ENCODE data around the gene IQCK. TPM values are rescaled to one million over a fixed set of nuclear protein-coding genes. Genes with fewer than 3 reads are reported as not detected.

The IQCK gene
- polyA plus RNA-seq, 2 of the 4 experiments (the other 2 are of a cell fraction), result 10.3 to 15.6 TPM

DNA sequence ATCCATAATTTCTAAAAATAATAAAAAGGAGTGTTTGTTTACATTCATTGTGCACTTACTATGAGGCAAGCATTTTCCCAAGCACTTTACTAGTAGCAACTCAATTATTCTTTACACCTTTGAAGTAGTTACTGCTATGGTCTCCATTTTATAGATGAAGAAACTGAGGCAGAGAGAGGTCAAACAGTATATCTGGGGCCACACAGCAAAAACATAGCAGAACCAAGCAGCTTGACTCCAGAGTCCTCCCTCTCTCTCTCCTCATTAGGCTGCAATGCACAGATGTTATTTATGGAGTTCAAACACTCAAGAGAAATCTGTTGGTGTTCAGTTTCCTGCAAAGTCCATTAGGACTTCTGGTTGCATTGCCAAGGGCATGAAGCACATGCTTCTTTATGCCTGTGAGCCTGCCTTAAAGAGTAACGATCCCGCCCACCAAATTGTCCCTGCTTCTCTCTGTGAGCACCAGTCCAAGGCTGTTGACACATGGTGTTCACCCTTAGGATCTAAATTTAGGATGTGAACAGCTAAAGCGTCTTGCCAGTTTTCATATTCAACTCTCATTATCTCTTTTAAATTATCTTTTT lies 122.5 kb downstream of the IQCK start:
- no peak for DNase-seq (ENCODE audit: low read depth in 1 of 2, low spot score in 1 of 2)
- ATAC-seq, result no peak
- no peaks in the 10 kb centered on the region for H3K9me3 ChIP-seq
- H3K4me3 ChIP-seq, result no peak overlapping the region
- TF ChIP-seq, protein P1, sequence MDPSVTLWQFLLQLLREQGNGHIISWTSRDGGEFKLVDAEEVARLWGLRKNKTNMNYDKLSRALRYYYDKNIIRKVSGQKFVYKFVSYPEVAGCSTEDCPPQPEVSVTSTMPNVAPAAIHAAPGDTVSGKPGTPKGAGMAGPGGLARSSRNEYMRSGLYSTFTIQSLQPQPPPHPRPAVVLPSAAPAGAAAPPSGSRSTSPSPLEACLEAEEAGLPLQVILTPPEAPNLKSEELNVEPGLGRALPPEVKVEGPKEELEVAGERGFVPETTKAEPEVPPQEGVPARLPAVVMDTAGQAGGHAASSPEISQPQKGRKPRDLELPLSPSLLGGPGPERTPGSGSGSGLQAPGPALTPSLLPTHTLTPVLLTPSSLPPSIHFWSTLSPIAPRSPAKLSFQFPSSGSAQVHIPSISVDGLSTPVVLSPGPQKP (IDR thresholded peaks at IDR 0.05; ENCODE audit: low read depth, low read length), result no peak
- no peak for TF ChIP-seq FOXS1 (CRISPR knock-in tag; IDR thresholded peaks at IDR 0.05)
- TF ChIP-seq, protein P2, sequence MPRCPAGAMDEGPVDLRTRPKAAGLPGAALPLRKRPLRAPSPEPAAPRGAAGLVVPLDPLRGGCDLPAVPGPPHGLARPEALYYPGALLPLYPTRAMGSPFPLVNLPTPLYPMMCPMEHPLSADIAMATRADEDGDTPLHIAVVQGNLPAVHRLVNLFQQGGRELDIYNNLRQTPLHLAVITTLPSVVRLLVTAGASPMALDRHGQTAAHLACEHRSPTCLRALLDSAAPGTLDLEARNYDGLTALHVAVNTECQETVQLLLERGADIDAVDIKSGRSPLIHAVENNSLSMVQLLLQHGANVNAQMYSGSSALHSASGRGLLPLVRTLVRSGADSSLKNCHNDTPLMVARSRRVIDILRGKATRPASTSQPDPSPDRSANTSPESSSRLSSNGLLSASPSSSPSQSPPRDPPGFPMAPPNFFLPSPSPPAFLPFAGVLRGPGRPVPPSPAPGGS (IDR thresholded peaks at IDR 0.05), result no peak
- no peak for TF ChIP-seq NR3C1 (IDR thresholded peaks at IDR 0.05)
- TF ChIP-seq, protein P3, sequence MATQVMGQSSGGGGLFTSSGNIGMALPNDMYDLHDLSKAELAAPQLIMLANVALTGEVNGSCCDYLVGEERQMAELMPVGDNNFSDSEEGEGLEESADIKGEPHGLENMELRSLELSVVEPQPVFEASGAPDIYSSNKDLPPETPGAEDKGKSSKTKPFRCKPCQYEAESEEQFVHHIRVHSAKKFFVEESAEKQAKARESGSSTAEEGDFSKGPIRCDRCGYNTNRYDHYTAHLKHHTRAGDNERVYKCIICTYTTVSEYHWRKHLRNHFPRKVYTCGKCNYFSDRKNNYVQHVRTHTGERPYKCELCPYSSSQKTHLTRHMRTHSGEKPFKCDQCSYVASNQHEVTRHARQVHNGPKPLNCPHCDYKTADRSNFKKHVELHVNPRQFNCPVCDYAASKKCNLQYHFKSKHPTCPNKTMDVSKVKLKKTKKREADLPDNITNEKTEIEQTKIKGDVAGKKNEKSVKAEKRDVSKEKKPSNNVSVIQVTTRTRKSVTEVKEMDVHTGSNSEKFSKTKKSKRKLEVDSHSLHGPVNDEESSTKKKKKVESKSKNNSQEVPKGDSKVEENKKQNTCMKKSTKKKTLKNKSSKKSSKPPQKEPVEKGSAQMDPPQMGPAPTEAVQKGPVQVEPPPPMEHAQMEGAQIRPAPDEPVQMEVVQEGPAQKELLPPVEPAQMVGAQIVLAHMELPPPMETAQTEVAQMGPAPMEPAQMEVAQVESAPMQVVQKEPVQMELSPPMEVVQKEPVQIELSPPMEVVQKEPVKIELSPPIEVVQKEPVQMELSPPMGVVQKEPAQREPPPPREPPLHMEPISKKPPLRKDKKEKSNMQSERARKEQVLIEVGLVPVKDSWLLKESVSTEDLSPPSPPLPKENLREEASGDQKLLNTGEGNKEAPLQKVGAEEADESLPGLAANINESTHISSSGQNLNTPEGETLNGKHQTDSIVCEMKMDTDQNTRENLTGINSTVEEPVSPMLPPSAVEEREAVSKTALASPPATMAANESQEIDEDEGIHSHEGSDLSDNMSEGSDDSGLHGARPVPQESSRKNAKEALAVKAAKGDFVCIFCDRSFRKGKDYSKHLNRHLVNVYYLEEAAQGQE (IDR thresholded peaks at IDR 0.05), result no peak
- no peak for TF ChIP-seq CHD2 (IDR thresholded peaks at IDR 0.05; ENCODE audit: low read length, partially characterized antibody)
- TF ChIP-seq CEBPB (IDR thresholded peaks at IDR 0.05), result no peak
- TF ChIP-seq EP300 (IDR thresholded peaks at IDR 0.05), result no peak
- TF ChIP-seq SREBF2 (IDR thresholded peaks at IDR 0.05), result no peak
- TF ChIP-seq FOSB (CRISPR knock-in tag; IDR thresholded peaks at IDR 0.05), result no peak
- no peak for TF ChIP-seq KDM1A (IDR thresholded peaks at IDR 0.05; ENCODE audit: low read depth)
- TF ChIP-seq MAZ (IDR thresholded peaks at IDR 0.05; ENCODE audit: borderline replicate concordance, low read depth, low read length), result no peak
- TF ChIP-seq ZFP36 (IDR thresholded peaks at IDR 0.05; ENCODE audit: borderline replicate concordance, partially characterized antibody), result no peak
- TF ChIP-seq, protein P4, sequence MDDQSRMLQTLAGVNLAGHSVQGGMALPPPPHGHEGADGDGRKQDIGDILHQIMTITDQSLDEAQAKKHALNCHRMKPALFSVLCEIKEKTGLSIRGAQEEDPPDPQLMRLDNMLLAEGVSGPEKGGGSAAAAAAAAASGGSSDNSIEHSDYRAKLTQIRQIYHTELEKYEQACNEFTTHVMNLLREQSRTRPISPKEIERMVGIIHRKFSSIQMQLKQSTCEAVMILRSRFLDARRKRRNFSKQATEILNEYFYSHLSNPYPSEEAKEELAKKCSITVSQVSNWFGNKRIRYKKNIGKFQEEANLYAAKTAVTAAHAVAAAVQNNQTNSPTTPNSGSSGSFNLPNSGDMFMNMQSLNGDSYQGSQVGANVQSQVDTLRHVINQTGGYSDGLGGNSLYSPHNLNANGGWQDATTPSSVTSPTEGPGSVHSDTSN (IDR thresholded peaks at IDR 0.05), result no peak
- TF ChIP-seq HDAC2 (IDR thresholded peaks at IDR 0.05), result no peak
- TF ChIP-seq, protein P5, sequence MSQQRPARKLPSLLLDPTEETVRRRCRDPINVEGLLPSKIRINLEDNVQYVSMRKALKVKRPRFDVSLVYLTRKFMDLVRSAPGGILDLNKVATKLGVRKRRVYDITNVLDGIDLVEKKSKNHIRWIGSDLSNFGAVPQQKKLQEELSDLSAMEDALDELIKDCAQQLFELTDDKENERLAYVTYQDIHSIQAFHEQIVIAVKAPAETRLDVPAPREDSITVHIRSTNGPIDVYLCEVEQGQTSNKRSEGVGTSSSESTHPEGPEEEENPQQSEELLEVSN (IDR thresholded peaks at IDR 0.05; ENCODE audit: borderline replicate concordance, low read depth), result no peak
- TF ChIP-seq HOXB5 (CRISPR knock-in tag; IDR thresholded peaks at IDR 0.05), result no peak
- no peak for TF ChIP-seq ZNF302 (CRISPR knock-in tag; IDR thresholded peaks at IDR 0.05)
- TF ChIP-seq, protein P6, sequence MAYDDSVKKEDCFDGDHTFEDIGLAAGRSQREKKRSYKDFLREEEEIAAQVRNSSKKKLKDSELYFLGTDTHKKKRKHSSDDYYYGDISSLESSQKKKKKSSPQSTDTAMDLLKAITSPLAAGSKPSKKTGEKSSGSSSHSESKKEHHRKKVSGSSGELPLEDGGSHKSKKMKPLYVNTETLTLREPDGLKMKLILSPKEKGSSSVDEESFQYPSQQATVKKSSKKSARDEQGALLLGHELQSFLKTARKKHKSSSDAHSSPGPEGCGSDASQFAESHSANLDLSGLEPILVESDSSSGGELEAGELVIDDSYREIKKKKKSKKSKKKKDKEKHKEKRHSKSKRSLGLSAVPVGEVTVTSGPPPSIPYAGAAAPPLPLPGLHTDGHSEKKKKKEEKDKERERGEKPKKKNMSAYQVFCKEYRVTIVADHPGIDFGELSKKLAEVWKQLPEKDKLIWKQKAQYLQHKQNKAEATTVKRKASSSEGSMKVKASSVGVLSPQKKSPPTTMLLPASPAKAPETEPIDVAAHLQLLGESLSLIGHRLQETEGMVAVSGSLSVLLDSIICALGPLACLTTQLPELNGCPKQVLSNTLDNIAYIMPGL (CRISPR knock-in tag; IDR thresholded peaks at IDR 0.05; ENCODE audit: borderline replicate concordance), result no peak
- no peak overlapping the region for H3K4me2 ChIP-seq
- ChIA-PET POLR2A (no interaction called here), CTCF (interaction anchor here (1.8 kb wide), 1 partner anchor 10 kb away, joined by 4 read pairs; no protein-coding TSS in a partner anchor)
- WGBS (ENCODE audit: missing lambda C conversion rate), result 84% methylated on average over 3 of the region's 3 CpGs
- peaks cover 9% of the 10 kb centered on the region for H3K4me1 ChIP-seq
- no peak overlapping the region for H3K27ac ChIP-seq
- FAIRE-seq, result no peak

All from A549 (cell line).